Ovary (tissue), 3 donors: ENCODE data around the gene STAC2.

ENCODE experiments used
- CTCF ChIP-seq, 3 donors: fragments of 450-650 bp in 2 of 3; fragments of 200-600 bp in 1 of 3; IDR thresholded peaks; one replicate each; pipeline versions ENCODE4 v1.5.1 to v1.8.0; 2016 to 2022; ENCODE audit warnings: antibody characterized with exemption in 3 of 3, mild to moderate bottlenecking in 1 of 3
- POLR2A ChIP-seq: fragments of 450-650 bp; IDR thresholded peaks from one replicate; pipeline ENCODE4 v1.6.1; 2017; ENCODE audit warnings: antibody characterized with exemption, mild to moderate bottlenecking, moderate library complexity
- donor health status: DM: no; HTN: no; CAD: no.

GRCh38 chr17:39164675-39165143 is 61.0 kb downstream of the STAC2 start:
- peak; percentile 28 to 55 (median 47) for TF ChIP-seq CTCF (IDR thresholded peaks at IDR 0.05)
- no peak for TF ChIP-seq POLR2A
